ENCODE results near the gene PTPRO. TPM values are rescaled to one million over a fixed set of nuclear protein-coding genes. Genes with fewer than 3 reads are reported as not detected.

The PTPRO gene
- polyA plus RNA-seq, 1 of the 3 experiments (the other 2 are of a cell fraction) = 1.4 TPM

DNA sequence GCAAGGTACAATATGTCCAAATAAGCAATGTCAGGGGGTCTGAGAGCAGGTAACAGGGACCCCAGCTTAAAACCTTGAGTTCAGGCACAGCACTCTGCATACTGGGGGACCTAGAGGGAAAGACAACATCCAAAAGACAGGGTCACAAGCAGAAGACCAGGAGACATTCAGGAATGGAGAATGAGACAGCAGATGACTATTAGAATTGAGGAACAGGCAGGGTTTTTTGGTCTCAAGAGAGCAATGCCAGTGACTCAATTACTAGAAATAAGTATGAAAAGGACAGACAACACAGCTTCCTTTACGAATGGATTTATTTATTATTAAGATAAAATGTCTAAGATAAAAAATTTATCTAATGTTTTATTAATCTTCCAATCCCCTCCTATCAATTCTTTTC is 223.0 kb downstream of the PTPRO start:
- Histone ChIP-seq H3K27me3 (ENCODE audit: insufficient read depth) (no peaks in the 10 kb centered on the region), H3K9me2 (no peaks in the 10 kb centered on the region), H3F3A (replicated peaks; ENCODE audit: insufficient read depth) (peaks cover 9% of the 10 kb centered on the region), H2AFZ (ENCODE audit: low read depth) (no peak overlapping the region), H3K9me3 (no peaks in the 10 kb centered on the region), H3K36me3 (replicated peaks in 1 of 2; ENCODE audit: control insufficient read depth in 1 of 2, insufficient read depth in 2 of 2, low read length in 1 of 2) (no peaks in the 10 kb centered on the region), H3K9ac (no peak overlapping the region), H3K4me2 (no peak overlapping the region), H3K79me2 (ENCODE audit: insufficient read depth) (no peaks in the 10 kb centered on the region), H3K4me1 (ENCODE audit: control insufficient read depth in 1 of 2, insufficient read depth in 2 of 2, low read depth in 1 of 2, low read length in 1 of 2) (peaks cover 0 to 10% of the 10 kb centered on the region in 2 experiments; a peak in 3 of 4 replicates), H4K20me1 (ENCODE audit: insufficient read depth) (no peaks in the 10 kb centered on the region), H3K4me3 (ENCODE audit: low read depth in 2 of 2, low read length in 1 of 2) (no peak overlapping the region), H3K27ac (ENCODE audit: low read depth in 2 of 2, low read length in 1 of 2) (no peak overlapping the region; a peak in 1 of 4 replicates)
- DNase-seq = no peak
- ChIA-PET CTCF (interaction anchor here (1.0 to 2.6 kb wide), 2 partner anchors 45 to 353 kb away, joined by 4 to 6 read pairs; no protein-coding TSS in a partner anchor), POLR2A (no interaction called here)
- 70% methylated on average over 1 of the region's 1 CpG for WGBS (ENCODE audit: low lambda C conversion rate)
- no peak for TF ChIP-seq CHD2 (IDR thresholded peaks at IDR 0.05; ENCODE audit: low read length, partially characterized antibody)
- TF ChIP-seq FOXM1 (IDR thresholded peaks at IDR 0.05; ENCODE audit: low read depth) = no peak
- no peak for TF ChIP-seq SIN3A (IDR thresholded peaks at IDR 0.05; ENCODE audit: borderline replicate concordance, low read depth, low read length)
- no peak for TF ChIP-seq MEF2A (IDR thresholded peaks at IDR 0.05; ENCODE audit: borderline replicate concordance, low read depth)
- TF ChIP-seq SMC3 (IDR thresholded peaks at IDR 0.05; ENCODE audit: low read depth, low read length) = no peak
- TF ChIP-seq TEAD4 (IDR thresholded peaks at IDR 0.05; ENCODE audit: borderline replicate concordance, insufficient read depth) = no peak
- TF ChIP-seq EZH2phosphoT487 (IDR thresholded peaks at IDR 0.05; ENCODE audit: borderline replicate concordance, low read depth) = no peak
- TF ChIP-seq ELF1 (IDR thresholded peaks at IDR 0.05) = no peak
- no peak for TF ChIP-seq RFX5 (IDR thresholded peaks at IDR 0.05; ENCODE audit: low read length)
- no peak for TF ChIP-seq IRF3 (IDR thresholded peaks at IDR 0.05; ENCODE audit: low read depth, low read length)
- no peak for TF ChIP-seq RCOR1 (IDR thresholded peaks at IDR 0.05; ENCODE audit: low read length)
- TF ChIP-seq, protein P1, sequence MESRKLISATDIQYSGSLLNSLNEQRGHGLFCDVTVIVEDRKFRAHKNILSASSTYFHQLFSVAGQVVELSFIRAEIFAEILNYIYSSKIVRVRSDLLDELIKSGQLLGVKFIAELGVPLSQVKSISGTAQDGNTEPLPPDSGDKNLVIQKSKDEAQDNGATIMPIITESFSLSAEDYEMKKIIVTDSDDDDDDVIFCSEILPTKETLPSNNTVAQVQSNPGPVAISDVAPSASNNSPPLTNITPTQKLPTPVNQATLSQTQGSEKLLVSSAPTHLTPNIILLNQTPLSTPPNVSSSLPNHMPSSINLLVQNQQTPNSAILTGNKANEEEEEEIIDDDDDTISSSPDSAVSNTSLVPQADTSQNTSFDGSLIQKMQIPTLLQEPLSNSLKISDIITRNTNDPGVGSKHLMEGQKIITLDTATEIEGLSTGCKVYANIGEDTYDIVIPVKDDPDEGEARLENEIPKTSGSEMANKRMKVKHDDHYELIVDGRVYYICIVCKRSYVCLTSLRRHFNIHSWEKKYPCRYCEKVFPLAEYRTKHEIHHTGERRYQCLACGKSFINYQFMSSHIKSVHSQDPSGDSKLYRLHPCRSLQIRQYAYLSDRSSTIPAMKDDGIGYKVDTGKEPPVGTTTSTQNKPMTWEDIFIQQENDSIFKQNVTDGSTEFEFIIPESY (IDR thresholded peaks at IDR 0.05; ENCODE audit: borderline replicate concordance, low read depth) = no peak
- no peak for TF ChIP-seq MXI1 (IDR thresholded peaks at IDR 0.05; ENCODE audit: low read depth, low read length)
- no peak for TF ChIP-seq NFIC (IDR thresholded peaks at IDR 0.05; ENCODE audit: borderline replicate concordance)
- TF ChIP-seq MAX (IDR thresholded peaks at IDR 0.05; ENCODE audit: low read depth) = no peak
- no peak for TF ChIP-seq REST (IDR thresholded peaks at IDR 0.05; ENCODE audit: low read depth, low read length)
- no peak for TF ChIP-seq USF2 (IDR thresholded peaks at IDR 0.05; ENCODE audit: borderline replicate concordance, low read depth, low read length)
- TF ChIP-seq GATA2 (CRISPR knock-in tag; IDR thresholded peaks at IDR 0.05) = no peak
- TF ChIP-seq PBX3 (IDR thresholded peaks at IDR 0.05) = no peak
- TF ChIP-seq YY1 (IDR thresholded peaks at IDR 0.05; ENCODE audit: low read depth) = no peak

All from SK-N-SH (cell line).